ENCODE results near the gene NANOG.

- TF ChIP-seq CTCF (conservative IDR thresholded peaks at IDR 0.05; ENCODE audit: low read depth in 2 of 2) (peak; percentile 82 to 85), ETS1 (IDR thresholded peaks at IDR 0.05) (no peak), JUNB (IDR thresholded peaks at IDR 0.05; ENCODE audit: unreplicated experiment) (no peak), NANOG (IDR thresholded peaks at IDR 0.05; ENCODE audit: borderline replicate concordance) (no peak), EZH2 (IDR thresholded peaks at IDR 0.05; ENCODE audit: low read depth, unreplicated experiment) (no peak)
Observed at GRCh38 chr12:7832059-7832696, 43.0 kb downstream of the NANOG start.

Measured in GM23338 (cell line).